ENCODE data around the gene PTPRT.

DNA sequence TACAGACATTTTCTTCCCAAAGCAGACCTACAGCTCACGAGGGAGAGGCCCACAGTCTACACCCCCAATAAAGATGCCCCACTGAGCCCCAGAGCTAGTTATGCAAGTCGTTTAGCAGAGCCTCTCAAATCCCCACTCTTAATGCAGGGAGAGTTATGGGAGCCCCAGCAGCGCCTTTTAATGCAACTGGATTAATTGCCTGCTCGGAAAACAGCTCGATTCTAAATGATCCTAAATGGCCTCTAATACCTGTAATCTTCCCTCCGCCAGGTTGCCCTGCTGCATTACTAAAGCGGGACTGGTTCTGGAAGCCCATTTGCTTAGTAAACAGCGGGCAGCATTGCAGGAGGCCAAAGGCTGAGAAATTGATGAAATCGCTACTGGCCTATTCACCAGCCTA, 656.9 kb downstream of the PTPRT start:
- TF ChIP-seq ELF4 (IDR thresholded peaks at IDR 0.05) (no peak), ZNF384 (IDR thresholded peaks at IDR 0.05) (no peak), FOXM1 (IDR thresholded peaks at IDR 0.05; ENCODE audit: borderline replicate concordance) (no peak), FOXK2 (IDR thresholded peaks at IDR 0.05) (no peak), TARDBP (IDR thresholded peaks at IDR 0.05) (no peak), BHLHE40 (IDR thresholded peaks at IDR 0.05; ENCODE audit: borderline replicate concordance) (no peak)
